Subcutaneous abdominal adipose tissue (tissue), 5 donors: ENCODE measurements around the gene MYO1A.

Experiments used
- H3K27ac ChIP-seq: one replicate; pipeline ENCODE4 v1.7.0; 2013; ENCODE audit warnings: low read depth, mild to moderate bottlenecking, inconsistent platforms, low read length, moderate library complexity
- H3K27me3 ChIP-seq, 5 donors: one replicate each; pipeline ENCODE4 v1.7.0; 2013; ENCODE audit warnings: low read length in 5 of 5, inconsistent platforms in 1 of 5; ENCODE audit not compliant: control insufficient read depth in 5 of 5, insufficient read depth in 4 of 5
- H3K36me3 ChIP-seq, 5 donors: one replicate each; pipeline ENCODE4 v1.7.0; 2013; ENCODE audit warnings: low read length in 5 of 5; ENCODE audit not compliant: control insufficient read depth in 5 of 5, insufficient read depth in 5 of 5
- H3K4me1 ChIP-seq, 5 donors: one replicate each; pipeline ENCODE4 v1.7.0; 2013; ENCODE audit warnings: low read length in 5 of 5, mild to moderate bottlenecking in 3 of 5, moderate library complexity in 1 of 5; ENCODE audit not compliant: control insufficient read depth in 5 of 5, insufficient read depth in 5 of 5
- H3K4me3 ChIP-seq, 5 donors: one replicate each; pipeline ENCODE4 v1.7.0; 2013; ENCODE audit warnings: low read length in 5 of 5, low read depth in 1 of 5
- H3K9ac ChIP-seq, 5 donors: one replicate each; pipeline ENCODE4 v1.7.0; 2013; ENCODE audit warnings: low read length in 5 of 5, mild to moderate bottlenecking in 4 of 5, moderate library complexity in 3 of 5
- H3K9me3 ChIP-seq, 5 donors: one replicate each; pipeline ENCODE4 v1.7.0; 2013; ENCODE audit warnings: low read length in 5 of 5; ENCODE audit not compliant: control insufficient read depth in 5 of 5
- donor health status: healthy.
- donor health status: healthy.
- donor health status: healthy.
- donor health status: healthy.
- donor health status: healthy.

Gene MYO1A

GRCh38 chr12:57047981-57048380 is 1.9 kb downstream of the MYO1A start:
- Histone ChIP-seq H3K9me3 (no peaks in the 10 kb centered on the region), H3K27ac (no peak overlapping the region), H3K4me3 (no peak overlapping the region), H3K36me3 (no peaks in the 10 kb centered on the region), H3K9ac (no peak overlapping the region), H3K4me1 (peaks cover 0 to 22% (median 2%) of the 10 kb centered on the region in 5 donors), H3K27me3 (peaks cover 0 to 16% (median 4%) of the 10 kb centered on the region in 5 donors)

- H3K9me3 ChIP-seq = no peaks in the 10 kb centered on the region
- no peak overlapping the region for H3K9ac ChIP-seq
- no peaks in the 10 kb centered on the region for H3K36me3 ChIP-seq
- no peak overlapping the region for H3K27ac ChIP-seq
- H3K4me3 ChIP-seq = no peak overlapping the region
- peaks cover 0 to 22% (median 2%) of the 10 kb centered on the region in 5 donors for H3K4me1 ChIP-seq
- peaks cover 0 to 16% (median 6%) of the 10 kb centered on the region in 5 donors for H3K27me3 ChIP-seq
These were observed 2.7 kb downstream of the MYO1A start for GRCh38 chr12:57046947-57047890.

- H3K36me3 ChIP-seq = no peaks in the 10 kb centered on the region
- no peak overlapping the region for H3K9ac ChIP-seq
- H3K9me3 ChIP-seq = no peaks in the 10 kb centered on the region
- peaks cover 0 to 16% (median 6%) of the 10 kb centered on the region in 5 donors for H3K27me3 ChIP-seq
- H3K4me3 ChIP-seq = no peak overlapping the region
- H3K4me1 ChIP-seq = peaks cover 0 to 22% (median 2%) of the 10 kb centered on the region in 5 donors
- no peak overlapping the region for H3K27ac ChIP-seq
These were observed 3.7 kb downstream of the MYO1A start for GRCh38 chr12:57046086-57046791.

- Histone ChIP-seq H3K27ac (no peak overlapping the region), H3K36me3 (no peaks in the 10 kb centered on the region), H3K27me3 (peaks cover 0 to 16% (median 6%) of the 10 kb centered on the region in 5 donors), H3K9me3 (no peaks in the 10 kb centered on the region), H3K4me3 (no peak overlapping the region), H3K4me1 (peaks cover 0 to 22% (median 2%) of the 10 kb centered on the region in 5 donors), H3K9ac (no peak overlapping the region)
These were observed 5.0 kb downstream of the MYO1A start for GRCh38 chr12:57044889-57045288.

GRCh38 chr12:57044468-57044867 is 5.5 kb downstream of the MYO1A start:
- peaks cover 0 to 16% (median 6%) of the 10 kb centered on the region in 5 donors for H3K27me3 ChIP-seq
- no peak overlapping the region for H3K27ac ChIP-seq
- no peak overlapping the region for H3K9ac ChIP-seq
- H3K36me3 ChIP-seq = no peaks in the 10 kb centered on the region
- H3K4me1 ChIP-seq = peaks cover 0 to 22% (median 2%) of the 10 kb centered on the region in 5 donors
- H3K4me3 ChIP-seq = no peak overlapping the region
- H3K9me3 ChIP-seq = no peaks in the 10 kb centered on the region

- H3K36me3 ChIP-seq = no peaks in the 10 kb centered on the region
- no peaks in the 10 kb centered on the region for H3K9me3 ChIP-seq
- no peak overlapping the region for H3K4me3 ChIP-seq
- H3K27ac ChIP-seq = no peak overlapping the region
- H3K4me1 ChIP-seq = peaks cover 0 to 17% (median 2%) of the 10 kb centered on the region in 5 donors
- H3K9ac ChIP-seq = no peak overlapping the region
- peaks cover 0 to 12% (median 4%) of the 10 kb centered on the region in 5 donors for H3K27me3 ChIP-seq
These were observed 7.2 kb downstream of the MYO1A start for GRCh38 chr12:57042695-57043094.

GRCh38 chr12:57040750-57041149 is 9.2 kb downstream of the MYO1A start:
- Histone ChIP-seq H3K27me3 (peaks cover 0 to 4% (median 3%) of the 10 kb centered on the region in 5 donors), H3K36me3 (no peaks in the 10 kb centered on the region), H3K9ac (no peak overlapping the region), H3K4me1 (peaks cover 0 to 3% (median 0%) of the 10 kb centered on the region in 5 donors), H3K4me3 (no peak overlapping the region), H3K27ac (no peak overlapping the region), H3K9me3 (no peaks in the 10 kb centered on the region)

GRCh38 chr12:57040211-57040610 is 9.7 kb downstream of the MYO1A start:
- H3K9me3 ChIP-seq = no peaks in the 10 kb centered on the region
- H3K4me1 ChIP-seq = no peaks in the 10 kb centered on the region
- no peaks in the 10 kb centered on the region for H3K36me3 ChIP-seq
- peaks cover 0 to 4% (median 3%) of the 10 kb centered on the region in 5 donors for H3K27me3 ChIP-seq
- no peak overlapping the region for H3K27ac ChIP-seq
- H3K4me3 ChIP-seq = no peak overlapping the region
- no peak overlapping the region for H3K9ac ChIP-seq

GRCh38 chr12:57039016-57039798 is 10.7 kb downstream of the MYO1A start:
- Histone ChIP-seq H3K4me3 (no peak overlapping the region), H3K9me3 (no peaks in the 10 kb centered on the region), H3K27ac (no peak overlapping the region), H3K27me3 (peaks cover 0 to 4% (median 3%) of the 10 kb centered on the region in 5 donors), H3K36me3 (no peaks in the 10 kb centered on the region), H3K4me1 (no peaks in the 10 kb centered on the region), H3K9ac (no peak overlapping the region)
